Neural progenitor cell (in vitro differentiated cells): ENCODE data around the gene RPS24. TPM values are rescaled to one million over a fixed set of nuclear protein-coding genes. Genes with fewer than 3 reads are reported as not detected.
"Not testable (repeated sequence)": the region's sequence is repeated elsewhere in the genome, so short reads cannot be mapped to it uniquely, and the experiment has no call there.

ENCODE experiments used
- DNase-seq: peaks from one replicate; pipeline ENCODE4 v3.0.0-alpha.2; 2016; ENCODE audit warnings: low spot score
- H2AFZ ChIP-seq: fragments of 200-600 bp; sonication (generic); replicated peaks from 2 replicates; pipeline ENCODE4 v1.6.1; 2016; ENCODE audit warnings: antibody characterized with exemption
- H3F3A ChIP-seq: fragments of 200-600 bp; sonication (generic); 2 replicates; pipeline ENCODE4 v1.6.1; 2016; ENCODE audit warnings: antibody characterized with exemption, low read depth
- H3K27ac ChIP-seq: fragments of 200-600 bp; sonication (generic); 2 replicates; pipeline ENCODE4 v1.5.1; 2016; ENCODE audit warnings: mild to moderate bottlenecking
- H3K27me3 ChIP-seq: fragments of 200-600 bp; sonication (generic); 2 replicates; pipeline ENCODE4 v1.6.1; 2016; ENCODE audit warnings: mild to moderate bottlenecking, moderate library complexity
- H3K36me3 ChIP-seq: fragments of 200-600 bp; sonication (generic); 2 replicates; pipeline ENCODE4 v1.5.1; 2016
- H3K4me1 ChIP-seq: fragments of 200-600 bp; sonication (generic); 2 replicates; pipeline ENCODE4 v1.6.1; 2016; ENCODE audit warnings: mixed run types
- H3K4me2 ChIP-seq: fragments of 200-600 bp; sonication (generic); 2 replicates; pipeline ENCODE4 v1.6.1; 2016
- H3K4me3 ChIP-seq: fragments of 200-600 bp; sonication (generic); 2 replicates; pipeline ENCODE4 v1.5.1; 2016
- H3K79me2 ChIP-seq: fragments of 200-600 bp; sonication (generic); 2 replicates; pipeline ENCODE4 v1.6.1; 2016; ENCODE audit warnings: low read depth
- H3K9ac ChIP-seq: fragments of 200-600 bp; sonication (generic); 2 replicates; pipeline ENCODE4 v1.6.1; 2016
- H3K9me3 ChIP-seq: fragments of 200-600 bp; sonication (generic); 2 replicates; pipeline ENCODE4 v1.5.1; 2016; ENCODE audit warnings: low read depth
- H4K20me1 ChIP-seq: fragments of 200-600 bp; sonication (generic); 2 replicates; pipeline ENCODE4 v1.6.1; 2016; ENCODE audit warnings: low read depth
- H3K27ac Mint-ChIP-seq: 3 replicates; pipeline ENCODE4 v1.8.0; 2021; ENCODE audit warnings: mixed read lengths
- H3K27me3 Mint-ChIP-seq: 2 replicates; pipeline ENCODE4 v1.8.0; 2022; ENCODE audit warnings: low read depth, mild to moderate bottlenecking, inconsistent platforms, moderate library complexity, mixed read lengths; ENCODE audit not compliant: insufficient read depth
- H3K36me3 Mint-ChIP-seq: 3 replicates; pipeline ENCODE4 v1.8.0; 2021; ENCODE audit warnings: mixed read lengths
- H3K4me1 Mint-ChIP-seq: 3 replicates; pipeline ENCODE4 v1.8.0; 2021; ENCODE audit warnings: mixed read lengths
- H3K4me3 Mint-ChIP-seq: 3 replicates; pipeline ENCODE4 v1.8.0; 2021; ENCODE audit warnings: mild to moderate bottlenecking, moderate library complexity, mixed read lengths
- H3K9me3 Mint-ChIP-seq: 3 replicates; pipeline ENCODE4 v1.8.0; 2020; ENCODE audit warnings: mixed read lengths
- CTCF ChIP-seq: fragments of 200-600 bp; sonication (generic); IDR thresholded peaks from 2 replicates; pipeline ENCODE4 v1.5.1; 2017; ENCODE audit warnings: antibody characterized with exemption, mild to moderate bottlenecking
- EZH2 ChIP-seq: fragments of 200-600 bp; sonication (generic); IDR thresholded peaks from 2 replicates; pipeline ENCODE4 v1.6.1; 2017; ENCODE audit warnings: antibody characterized with exemption, mild to moderate bottlenecking, moderate library complexity
- EZH2phosphoT487 ChIP-seq: fragments of 200-600 bp; sonication (generic); IDR thresholded peaks from 2 replicates; pipeline ENCODE4 v1.6.1; 2017; ENCODE audit warnings: antibody characterized with exemption
- total RNA-seq: library from RNA; depleted of rRNA; stranded (reverse); fragments of >200 nt; gene quantifications from 2 replicates; pipeline ENCODE4 v1.2.3, GENCODE V29; 2015; ENCODE audit warnings: low replicate concordance

Gene RPS24
- total RNA-seq, 1 donor from 2014 or later, result 5,646 TPM

DNA sequence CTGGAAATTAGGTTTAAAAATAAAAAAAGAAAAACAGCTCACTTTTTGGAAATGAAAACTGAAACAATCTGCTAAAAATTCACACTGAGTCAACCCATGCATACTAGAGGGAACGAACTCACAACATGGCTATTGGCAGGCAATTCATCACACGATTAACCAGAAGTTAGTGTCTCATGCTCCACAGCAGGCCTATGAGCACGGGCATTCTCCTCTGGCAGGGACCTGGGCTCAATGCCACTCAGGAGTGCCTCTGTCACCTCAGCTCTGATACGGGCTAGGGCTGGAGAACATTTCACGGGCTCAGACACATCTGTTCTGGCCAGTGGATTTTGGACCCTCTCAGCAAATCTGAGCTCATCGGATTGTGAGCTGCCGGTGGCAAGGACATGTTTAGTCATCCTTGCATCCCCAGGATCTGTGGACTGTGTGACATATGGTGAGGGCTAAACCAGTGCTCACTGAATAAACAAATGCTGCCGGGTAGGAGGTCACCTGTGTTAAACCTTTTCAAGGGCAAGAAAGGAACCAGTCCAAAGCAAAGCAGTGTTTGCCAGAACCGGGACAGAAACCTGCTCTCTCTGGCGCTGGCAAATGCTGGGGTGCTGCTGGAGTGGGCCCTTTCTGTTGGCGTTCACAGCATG lies 44.5 kb upstream of the RPS24 start:
- Histone ChIP-seq H3K4me2 (no peak overlapping the region), H3K36me3 (peaks cover 16% of the 10 kb centered on the region), H3K27ac (no peak overlapping the region), H3F3A (peaks cover 17% of the 10 kb centered on the region), H3K9me3 (no peaks in the 10 kb centered on the region), H3K27me3 (no peaks in the 10 kb centered on the region), H4K20me1 (peaks cover 12% of the 10 kb centered on the region), H3K9ac (no peak overlapping the region), H3K4me3 (no peak overlapping the region), H3K79me2 (no peaks in the 10 kb centered on the region), H2AFZ (no peak overlapping the region), H3K4me1 (peaks cover 13% of the 10 kb centered on the region)
- no peak for DNase-seq
- Mint-ChIP-seq H3K4me3 (no peak overlapping the region), H3K9me3 (no peaks in the 10 kb centered on the region), H3K27ac (no peak overlapping the region), H3K27me3 (peaks cover 4% of the 10 kb centered on the region), H3K4me1 (peaks cover 23% of the 10 kb centered on the region), H3K36me3 (peaks cover 36% of the 10 kb centered on the region)
- no peak for TF ChIP-seq EZH2
- no peak for TF ChIP-seq CTCF
- TF ChIP-seq EZH2phosphoT487, result no peak

DNA sequence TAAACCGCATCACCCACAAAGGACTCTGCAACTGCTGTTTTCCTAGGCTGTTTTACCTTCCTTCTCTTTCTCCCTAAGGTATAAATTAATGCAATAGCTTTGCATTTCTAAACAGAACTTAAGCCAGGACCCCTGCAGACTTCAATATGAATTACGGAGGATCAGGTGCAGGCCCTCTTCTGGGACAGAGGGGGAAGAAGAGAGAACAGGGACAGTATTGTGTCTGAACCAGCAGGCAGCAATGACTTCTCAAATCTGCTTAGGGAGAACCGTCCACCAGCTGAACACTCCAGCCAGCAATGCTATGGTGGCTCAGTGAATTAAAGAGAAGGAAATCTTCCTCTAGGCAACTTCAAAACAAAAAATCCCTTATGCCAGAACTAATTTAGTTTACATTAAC lies 40.0 kb upstream of the RPS24 start:
- Histone ChIP-seq H3K4me2 (peak overlapping the region; percentile 51), H3K27ac (peak overlapping the region; percentile 26), H3K9me3 (no peaks in the 10 kb centered on the region), H3K4me3 (peak overlapping the region; percentile 3), H3K36me3 (peaks cover 18% of the 10 kb centered on the region), H3K27me3 (no peaks in the 10 kb centered on the region), H2AFZ (no peak overlapping the region), H3F3A (peaks cover 19% of the 10 kb centered on the region), H3K79me2 (no peaks in the 10 kb centered on the region), H3K4me1 (peaks cover 15% of the 10 kb centered on the region), H3K9ac (no peak overlapping the region), H4K20me1 (peaks cover 12% of the 10 kb centered on the region)
- Mint-ChIP-seq H3K27me3 (peaks cover 2% of the 10 kb centered on the region), H3K4me3 (no peak overlapping the region), H3K4me1 (peaks cover 14% of the 10 kb centered on the region), H3K36me3 (peaks cover 35% of the 10 kb centered on the region), H3K27ac (no peak overlapping the region), H3K9me3 (peaks cover 2% of the 10 kb centered on the region)
- no peak for TF ChIP-seq EZH2phosphoT487
- no peak for TF ChIP-seq CTCF
- TF ChIP-seq EZH2, result no peak
- peak; percentile 53 for DNase-seq

DNA sequence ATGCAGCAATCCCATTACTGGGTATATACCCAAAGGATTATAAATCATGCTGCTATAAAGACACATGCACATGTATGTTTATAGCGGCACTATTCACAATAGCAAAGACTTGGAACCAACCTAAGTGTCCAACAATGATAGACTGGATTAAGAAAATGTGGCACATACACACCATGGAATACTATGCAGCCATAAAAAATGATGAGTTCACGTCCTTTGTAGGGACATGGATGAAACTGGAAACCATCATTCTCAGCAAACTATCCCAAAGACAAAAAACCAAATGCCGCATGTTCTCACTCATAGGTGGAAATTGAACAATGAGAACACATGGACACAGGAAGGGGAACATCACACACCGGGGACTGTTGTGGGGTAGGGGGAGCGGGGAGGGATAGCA lies 34.9 kb upstream of the RPS24 start:
- H3K4me1 ChIP-seq, H3K4me2 ChIP-seq, H3F3A ChIP-seq, H3K9me3 Mint-ChIP-seq, H4K20me1 ChIP-seq, DNase-seq, H3K27me3 ChIP-seq, H3K27ac Mint-ChIP-seq, H3K4me3 Mint-ChIP-seq, H3K9ac ChIP-seq, H3K27ac ChIP-seq, H3K9me3 ChIP-seq, H2AFZ ChIP-seq, H3K79me2 ChIP-seq, H3K4me3 ChIP-seq, H3K27me3 Mint-ChIP-seq: not testable (repeated sequence)
- peaks cover 13% of the 10 kb centered on the region for H3K36me3 ChIP-seq
- Mint-ChIP-seq H3K36me3 (peaks cover 41% of the 10 kb centered on the region), H3K4me1 (peaks cover 11% of the 10 kb centered on the region)

DNA sequence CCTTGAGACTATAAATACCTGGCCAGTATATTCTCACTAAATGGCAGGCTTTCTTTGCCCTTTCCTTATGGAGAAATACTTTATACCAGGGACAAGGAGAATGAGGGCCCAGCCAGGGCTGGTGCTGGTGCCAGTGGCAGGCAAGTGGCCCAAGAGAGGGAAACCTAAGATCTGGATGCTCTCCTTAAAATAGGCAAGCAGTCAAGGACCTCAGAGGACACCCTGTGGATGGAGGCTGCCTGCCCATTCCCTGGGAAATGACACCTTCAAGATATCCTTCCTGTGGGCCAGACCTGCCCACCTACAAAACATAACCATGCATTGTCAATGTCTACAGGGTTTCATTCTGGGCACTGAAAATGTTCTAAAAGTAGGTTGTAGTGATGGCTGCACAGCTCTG lies 33.5 kb upstream of the RPS24 start:
- TF ChIP-seq CTCF (no peak), EZH2 (no peak), EZH2phosphoT487 (no peak)
- Mint-ChIP-seq H3K9me3 (peaks cover 2% of the 10 kb centered on the region), H3K27me3 (no peaks in the 10 kb centered on the region), H3K36me3 (peaks cover 43% of the 10 kb centered on the region), H3K4me1 (peaks cover 5% of the 10 kb centered on the region), H3K4me3 (no peak overlapping the region), H3K27ac (no peak overlapping the region)
- DNase-seq, result no peak
- Histone ChIP-seq H3K9me3 (no peaks in the 10 kb centered on the region), H3K27ac (no peak overlapping the region), H3K4me2 (no peak overlapping the region), H3K4me1 (no peaks in the 10 kb centered on the region), H3K36me3 (peaks cover 10% of the 10 kb centered on the region), H3F3A (no peaks in the 10 kb centered on the region), H3K4me3 (no peak overlapping the region), H2AFZ (no peak overlapping the region), H3K79me2 (no peaks in the 10 kb centered on the region), H3K9ac (no peak overlapping the region), H3K27me3 (no peaks in the 10 kb centered on the region), H4K20me1 (no peaks in the 10 kb centered on the region)
